MM.1S (cell line): ENCODE results near the gene KCNG4.

Source experiments
- DNase-seq: peaks from one replicate; pipeline ENCODE4 v3.0.0-alpha.2; 2015
- H2AFZ ChIP-seq: fragments of 300-600 bp; sonication (generic); 2 replicates; pipeline ENCODE4 v1.6.0; 2016; ENCODE audit warnings: antibody characterized with exemption, low read length
- H3F3A ChIP-seq: fragments of 300-600 bp; sonication (generic); 2 replicates; pipeline ENCODE4 v1.6.1; 2016; ENCODE audit warnings: mild to moderate bottlenecking, antibody characterized with exemption, low read length, moderate library complexity, mixed read lengths; ENCODE audit not compliant: insufficient read depth
- H3K27ac ChIP-seq: fragments of 300-600 bp; sonication (generic); 2 replicates; pipeline ENCODE4 v1.5.1; 2016; ENCODE audit warnings: mild to moderate bottlenecking, low read length
- H3K27me3 ChIP-seq: fragments of 300-600 bp; sonication (generic); replicated peaks from 2 replicates; pipeline ENCODE4 v1.6.0; 2016; ENCODE audit warnings: low read length; ENCODE audit not compliant: insufficient read depth
- H3K36me3 ChIP-seq: fragments of 300-600 bp; sonication (generic); replicated peaks from 2 replicates; pipeline ENCODE4 v1.6.1; 2016; ENCODE audit warnings: mild to moderate bottlenecking, low read length, mixed read lengths; ENCODE audit not compliant: insufficient read depth
- H3K4me1 ChIP-seq: fragments of 300-600 bp; sonication (generic); 2 replicates; pipeline ENCODE4 v1.6.1; 2016; ENCODE audit warnings: low read length, mixed read lengths
- H3K4me2 ChIP-seq: fragments of 300-600 bp; sonication (generic); 2 replicates; pipeline ENCODE4 v1.6.0; 2016; ENCODE audit warnings: low read depth, low read length
- H3K4me3 ChIP-seq: fragments of 300-600 bp; sonication (generic); 2 replicates; pipeline ENCODE4 v1.5.1; 2016; ENCODE audit warnings: low read length, mixed read lengths
- H3K79me2 ChIP-seq: fragments of 300-600 bp; sonication (generic); 2 replicates; pipeline ENCODE4 v1.6.1; 2016; ENCODE audit warnings: mixed run types, low read length, mixed read lengths
- H3K9ac ChIP-seq: fragments of 300-600 bp; sonication (generic); 2 replicates; pipeline ENCODE4 v1.6.1; 2016; ENCODE audit warnings: low read length, mixed read lengths
- H3K9me2 ChIP-seq: fragments of 300-600 bp; sonication (generic); replicated peaks from 2 replicates; pipeline ENCODE4 v1.6.1; 2016; ENCODE audit warnings: mild to moderate bottlenecking, low read length, mixed read lengths; ENCODE audit not compliant: insufficient read depth
- H3K9me3 ChIP-seq: fragments of 300-600 bp; sonication (generic); replicated peaks from 2 replicates; pipeline ENCODE4 v1.6.1; 2016; ENCODE audit warnings: mild to moderate bottlenecking, low read length, mixed read lengths; ENCODE audit not compliant: insufficient read depth
- H4K20me1 ChIP-seq: fragments of 300-600 bp; sonication (generic); 2 replicates; pipeline ENCODE4 v1.6.1; 2016; ENCODE audit warnings: mild to moderate bottlenecking, low read length, moderate library complexity, mixed read lengths; ENCODE audit not compliant: insufficient read depth
- CTCF ChIP-seq: fragments of 300-600 bp; sonication (generic); IDR thresholded peaks from 2 replicates; pipeline ENCODE4 v1.5.1; 2016; ENCODE audit warnings: antibody characterized with exemption, low read length, mixed read lengths
- EZH2 ChIP-seq: fragments of 300-600 bp; sonication (generic); optimal IDR thresholded peaks from 2 replicates; pipeline ENCODE3; 2017; ENCODE audit warnings: low read depth, mild to moderate bottlenecking, antibody characterized with exemption, low read length, mixed read lengths
- EZH2phosphoT487 ChIP-seq: fragments of 300-600 bp; sonication (generic); IDR thresholded peaks from 2 replicates; pipeline ENCODE4 v1.6.1; 2018; ENCODE audit warnings: antibody characterized with exemption, low read length

The KCNG4 gene

GRCh38 chr16:84229471-84229870 lies 10.3 kb downstream of the KCNG4 start:
- Histone ChIP-seq H3K4me1 (no peaks in the 10 kb centered on the region), H3K4me3 (no peak overlapping the region), H3K4me2 (no peak overlapping the region), H3K36me3 (no peaks in the 10 kb centered on the region), H3K27me3 (peaks cover 71% of the 10 kb centered on the region), H3K9me3 (no peaks in the 10 kb centered on the region), H3K9me2 (no peaks in the 10 kb centered on the region), H4K20me1 (no peaks in the 10 kb centered on the region), H3K27ac (no peak overlapping the region), H3K79me2 (no peaks in the 10 kb centered on the region), H3K9ac (no peak overlapping the region), H2AFZ (no peak overlapping the region), H3F3A (no peaks in the 10 kb centered on the region)
- TF ChIP-seq EZH2phosphoT487, result no peak
- TF ChIP-seq EZH2, result no peak
- no peak for TF ChIP-seq CTCF
- DNase-seq, result no peak

GRCh38 chr16:84228256-84228838 lies 11.5 kb downstream of the KCNG4 start:
- Histone ChIP-seq H3K9me3 (no peaks in the 10 kb centered on the region), H3K4me3 (no peak overlapping the region), H3F3A (no peaks in the 10 kb centered on the region), H3K27ac (no peak overlapping the region), H3K9ac (no peak overlapping the region), H4K20me1 (no peaks in the 10 kb centered on the region), H2AFZ (no peak overlapping the region), H3K9me2 (no peaks in the 10 kb centered on the region), H3K4me1 (no peaks in the 10 kb centered on the region), H3K4me2 (no peak overlapping the region), H3K36me3 (no peaks in the 10 kb centered on the region), H3K27me3 (peaks cover 68% of the 10 kb centered on the region), H3K79me2 (no peaks in the 10 kb centered on the region)
- DNase-seq, result no peak
- TF ChIP-seq EZH2, result no peak
- no peak for TF ChIP-seq EZH2phosphoT487
- no peak for TF ChIP-seq CTCF

GRCh38 chr16:84227548-84227947 lies 12.3 kb downstream of the KCNG4 start:
- Histone ChIP-seq H3K9me2 (no peaks in the 10 kb centered on the region), H3K36me3 (no peaks in the 10 kb centered on the region), H3F3A (no peaks in the 10 kb centered on the region), H2AFZ (no peak overlapping the region), H4K20me1 (no peaks in the 10 kb centered on the region), H3K9me3 (no peaks in the 10 kb centered on the region), H3K9ac (no peak overlapping the region), H3K27me3 (peaks cover 70% of the 10 kb centered on the region), H3K27ac (no peak overlapping the region), H3K4me2 (no peak overlapping the region), H3K4me1 (no peaks in the 10 kb centered on the region), H3K79me2 (no peaks in the 10 kb centered on the region), H3K4me3 (no peak overlapping the region)
- no peak for TF ChIP-seq EZH2
- TF ChIP-seq CTCF, result no peak
- TF ChIP-seq EZH2phosphoT487, result no peak
- no peak for DNase-seq
